Progenitor cell of endocrine pancreas (in vitro differentiated cells): Measurements from ENCODE around the gene CEP170B. TPM values are rescaled to one million over a fixed set of nuclear protein-coding genes. Genes with fewer than 3 reads are reported as not detected.

Experiments used
- DNase-seq: peaks from one replicate; pipeline ENCODE4 v3.0.0; 2021; ENCODE audit warnings: low spot score; ENCODE audit not compliant: unreplicated experiment
- H3K27ac Mint-ChIP-seq: 2 replicates; pipeline ENCODE4 v1.8.0; 2021; ENCODE audit warnings: mild to moderate bottlenecking, moderate library complexity, mixed read lengths
- H3K27me3 Mint-ChIP-seq: 2 replicates; pipeline ENCODE4 v1.8.0; 2021; ENCODE audit warnings: mixed read lengths
- H3K36me3 Mint-ChIP-seq: 2 replicates; pipeline ENCODE4 v1.8.0; 2022; ENCODE audit warnings: mixed read lengths; ENCODE audit not compliant: insufficient read depth
- H3K4me1 Mint-ChIP-seq: 2 replicates; pipeline ENCODE4 v1.8.0; 2021; ENCODE audit warnings: low read depth, mixed read lengths
- H3K4me3 Mint-ChIP-seq: 2 replicates; pipeline ENCODE4 v1.8.0; 2021; ENCODE audit warnings: low read depth, mild to moderate bottlenecking, moderate library complexity, mixed read lengths
- H3K9me3 Mint-ChIP-seq: 2 replicates; pipeline ENCODE4 v1.8.0; 2021; ENCODE audit warnings: low read depth, mixed read lengths
- CTCF ChIP-seq: fragments of 200-600 bp; sonication (generic); IDR thresholded peaks from one replicate; pipeline ENCODE4 v1.5.0; 2021; ENCODE audit warnings: antibody characterized with exemption, mild to moderate bottlenecking; ENCODE audit not compliant: unreplicated experiment
- total RNA-seq: library from RNA; stranded (reverse); gene quantifications from 2 replicates; pipeline ENCODE4 v1.2.1, GENCODE V29; 2021

Gene CEP170B
- total RNA-seq, 1 donor from 2014 or later = 48.9 TPM

DNA sequence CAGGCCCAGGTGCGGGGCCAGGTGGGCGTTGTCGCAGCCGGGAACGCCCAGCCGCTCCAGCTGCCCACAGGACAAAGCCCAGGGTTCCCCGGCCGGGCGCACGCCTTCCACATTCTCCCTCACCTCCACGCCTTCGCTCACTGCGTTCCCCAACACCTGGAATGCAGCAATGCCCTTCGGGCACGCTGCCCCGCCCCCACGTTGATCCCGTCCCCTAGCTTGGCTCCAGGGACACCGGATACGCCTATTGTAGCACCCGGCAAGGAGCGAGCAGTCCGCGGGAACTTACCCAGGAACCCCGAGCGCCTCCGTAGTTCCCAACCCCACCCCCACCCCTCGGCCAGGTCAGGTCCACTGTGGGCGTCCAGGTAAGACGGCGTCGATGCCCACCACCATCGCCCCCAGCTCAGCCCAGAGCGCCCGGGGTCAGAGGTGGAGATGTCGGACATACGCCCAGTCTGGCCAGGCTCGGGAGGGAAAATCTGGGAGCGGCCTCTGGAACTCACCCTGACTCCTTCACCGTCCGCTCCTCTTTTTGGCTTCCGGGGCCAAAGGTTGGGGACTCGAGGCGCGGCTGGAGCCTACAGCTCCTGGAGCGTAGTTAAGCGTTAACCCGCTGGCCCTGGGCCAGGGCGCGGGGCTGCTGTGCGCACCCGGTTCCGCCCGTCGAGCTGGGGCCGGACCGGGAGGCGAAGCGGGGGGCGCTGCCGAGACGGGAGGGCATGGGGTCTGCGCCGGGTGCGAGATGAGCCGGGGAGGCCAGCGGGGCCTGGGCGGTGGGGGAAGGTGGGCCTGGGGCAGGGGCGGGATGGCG lies 594 bp upstream of the CEP170B start:
- Mint-ChIP-seq H3K4me3 (peak overlapping the region; percentile 87), H3K4me1 (peaks cover 10% of the 10 kb centered on the region), H3K27me3 (no peaks in the 10 kb centered on the region), H3K27ac (peak overlapping the region; percentile 95), H3K9me3 (no peaks in the 10 kb centered on the region), H3K36me3 (peaks cover 1% of the 10 kb centered on the region)
- peak; percentile 56 for DNase-seq
- TF ChIP-seq CTCF = no peak

GRCh38 chr14:104865631-104866441 lies 768 bp downstream of the CEP170B start:
- DNase-seq = no peak
- Mint-ChIP-seq H3K27me3 (no peaks in the 10 kb centered on the region), H3K36me3 (peaks cover 3% of the 10 kb centered on the region), H3K9me3 (no peaks in the 10 kb centered on the region), H3K4me3 (peak overlapping the region; percentile 80), H3K27ac (peak overlapping the region; percentile 88), H3K4me1 (peaks cover 10% of the 10 kb centered on the region)
- TF ChIP-seq CTCF = no peak

DNA sequence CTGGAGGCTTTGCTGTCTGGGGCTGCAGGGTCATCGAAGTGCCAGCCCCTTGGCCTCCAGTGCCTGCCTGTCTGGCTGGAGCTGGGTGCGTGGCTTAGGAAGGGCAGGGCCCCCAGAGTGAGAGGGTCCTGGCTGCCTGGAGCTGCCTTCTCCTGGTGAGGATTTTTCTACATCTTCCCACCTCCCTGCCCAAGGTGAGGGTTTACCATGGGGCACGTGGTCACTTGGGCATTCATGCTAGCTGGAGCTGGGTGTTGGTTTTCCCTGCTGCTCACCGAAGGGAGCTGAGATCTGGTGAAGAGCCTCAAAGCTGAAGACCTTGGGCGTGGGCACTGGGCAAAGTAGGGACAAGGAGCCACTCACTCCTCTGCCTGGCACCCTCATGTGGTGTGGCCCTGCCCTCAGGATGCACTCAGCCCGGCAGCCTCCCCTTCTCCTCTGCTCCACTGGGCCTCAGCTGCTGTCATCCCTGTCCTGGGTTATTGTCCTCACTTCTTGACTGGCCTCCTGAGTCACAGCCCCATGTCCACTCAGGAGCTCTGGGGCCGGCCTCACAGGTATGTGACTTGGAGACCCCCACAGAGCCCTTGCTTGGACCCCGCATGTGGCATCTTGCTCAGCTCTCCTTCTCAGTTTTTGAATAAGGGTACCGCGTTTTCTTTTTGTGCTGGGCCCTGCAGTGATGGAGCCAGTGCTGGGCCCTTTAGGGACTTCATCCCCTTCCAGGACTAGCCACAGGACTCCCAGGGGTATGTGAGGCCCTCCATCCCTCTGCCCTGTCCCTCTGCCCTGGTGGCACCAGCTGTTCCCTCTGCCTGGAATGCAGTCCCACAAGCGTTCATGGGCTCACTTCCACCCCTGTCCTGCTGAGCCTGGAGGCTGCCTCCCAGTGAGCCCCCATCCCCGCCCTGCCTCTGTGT lies 1.6 kb downstream of the CEP170B start:
- TF ChIP-seq CTCF = no peak
- no peak for DNase-seq
- Mint-ChIP-seq H3K27ac (no peak overlapping the region), H3K4me3 (peak overlapping the region; percentile 80), H3K9me3 (no peaks in the 10 kb centered on the region), H3K27me3 (no peaks in the 10 kb centered on the region), H3K4me1 (peaks cover 10% of the 10 kb centered on the region), H3K36me3 (peaks cover 3% of the 10 kb centered on the region)

DNA sequence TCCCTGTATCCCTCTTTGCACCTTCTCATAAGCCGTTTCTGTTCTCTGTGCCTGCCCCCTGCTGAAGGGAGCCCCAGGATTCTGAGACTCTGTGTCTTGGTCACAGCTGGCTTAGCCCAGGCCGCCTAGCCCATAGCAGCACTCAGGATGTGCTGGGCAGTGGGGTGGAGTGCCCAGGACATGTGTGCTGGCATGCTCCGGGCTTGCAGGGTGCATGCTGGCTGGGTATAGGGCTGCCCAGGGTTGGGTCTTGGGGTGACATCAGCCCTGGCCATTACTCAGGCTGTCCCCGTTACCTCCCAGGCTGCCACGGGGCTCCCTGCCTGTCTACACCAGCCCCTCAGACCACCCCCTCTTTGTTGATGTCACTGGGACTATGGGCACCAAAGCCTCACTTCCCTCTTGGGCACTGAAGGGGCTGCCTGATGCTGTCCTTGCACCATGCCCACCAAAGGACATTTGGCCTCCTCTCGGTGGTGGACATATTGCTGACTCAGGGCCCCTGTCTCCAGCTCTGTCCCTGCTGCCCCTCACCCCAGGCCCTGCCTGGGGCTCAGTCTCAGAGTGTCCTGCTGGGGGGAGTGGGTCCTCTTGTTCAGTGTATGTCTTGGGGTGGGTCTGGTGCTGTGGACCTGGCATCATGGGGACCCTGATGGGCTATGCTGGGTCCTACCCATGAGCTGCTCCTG lies 2.4 kb downstream of the CEP170B start:
- TF ChIP-seq CTCF = no peak
- no peak overlapping the region for H3K27ac Mint-ChIP-seq

More for the DNA sequence above, 2.4 kb downstream of the CEP170B start:
- Mint-ChIP-seq H3K9me3 (no peaks in the 10 kb centered on the region), H3K36me3 (peaks cover 3% of the 10 kb centered on the region), H3K27me3 (no peaks in the 10 kb centered on the region), H3K4me1 (peaks cover 10% of the 10 kb centered on the region), H3K4me3 (peak overlapping the region; percentile 80)
- DNase-seq = no peak
